DMS79 (cell line): ENCODE measurements around the gene NME7.
"Not testable (repeated sequence)": the region's sequence is repeated elsewhere in the genome, so short reads cannot be mapped to it uniquely, and the experiment has no call there.

ENCODE experiments used
- DNase-seq: peaks from one replicate; lab custom pipeline; 2025; lab: John Stamatoyannopoulos, UW

NME7 gene

DNA sequence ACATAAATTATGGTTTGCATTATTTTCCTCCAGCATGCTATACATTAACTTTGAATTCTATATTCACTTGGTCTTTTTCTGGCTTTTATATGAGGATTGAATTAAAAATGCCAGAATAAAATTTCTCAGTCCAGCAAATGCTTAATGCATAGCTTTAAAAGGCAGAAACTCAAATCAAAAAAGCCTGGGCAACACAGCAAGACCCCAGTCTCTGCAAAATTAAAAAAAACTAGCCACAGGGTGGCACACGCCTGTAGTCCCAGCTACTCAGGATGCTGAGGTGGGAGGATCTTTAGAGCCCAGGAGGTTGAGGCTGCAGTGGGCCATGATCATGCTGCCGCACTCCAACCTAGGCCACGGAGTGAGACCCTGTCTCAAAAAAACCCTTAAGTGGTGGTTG lies 241.3 kb downstream of the NME7 start:
- DNase-seq = no peak

DNA sequence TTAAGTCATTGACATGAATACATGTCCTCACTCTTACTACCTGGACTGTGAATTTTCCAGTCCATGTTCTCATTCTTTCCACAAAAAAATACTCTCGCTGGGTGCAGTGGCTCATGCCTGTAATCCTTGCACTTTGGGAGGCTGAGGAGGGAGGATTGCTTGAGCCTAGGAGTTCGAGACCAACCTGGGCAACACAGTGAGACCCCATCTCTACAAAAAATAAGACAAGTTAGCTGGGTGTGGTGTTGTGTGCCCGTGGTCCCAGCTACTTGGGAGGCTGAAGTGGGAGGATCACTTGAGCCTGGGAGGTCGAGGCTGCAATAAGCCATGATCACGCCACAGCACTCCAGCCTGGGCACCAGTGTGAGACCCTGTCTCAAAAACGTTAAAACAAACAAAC lies 242.0 kb downstream of the NME7 start:
- not testable (repeated sequence) for DNase-seq

DNA sequence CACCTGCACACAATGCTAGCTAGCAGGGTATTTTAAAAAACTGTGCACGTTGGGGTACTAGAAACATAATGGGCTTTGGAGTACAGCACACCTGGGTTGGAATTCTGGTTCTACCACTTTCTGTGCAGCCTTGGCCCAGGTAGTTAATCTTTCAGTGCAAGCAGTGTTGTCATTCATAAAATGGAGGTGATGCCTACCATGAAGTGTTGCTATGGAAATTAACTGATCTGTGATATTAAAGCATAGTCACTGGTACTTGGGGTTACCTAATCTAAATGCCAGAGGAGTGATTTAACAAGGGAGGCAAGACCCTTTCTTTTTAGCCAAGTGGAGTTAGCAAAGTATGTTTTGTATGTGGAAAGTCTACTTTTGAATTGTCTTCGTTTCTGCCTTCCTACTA lies 243.1 kb downstream of the NME7 start:
- DNase-seq = peak; percentile 29

DNA sequence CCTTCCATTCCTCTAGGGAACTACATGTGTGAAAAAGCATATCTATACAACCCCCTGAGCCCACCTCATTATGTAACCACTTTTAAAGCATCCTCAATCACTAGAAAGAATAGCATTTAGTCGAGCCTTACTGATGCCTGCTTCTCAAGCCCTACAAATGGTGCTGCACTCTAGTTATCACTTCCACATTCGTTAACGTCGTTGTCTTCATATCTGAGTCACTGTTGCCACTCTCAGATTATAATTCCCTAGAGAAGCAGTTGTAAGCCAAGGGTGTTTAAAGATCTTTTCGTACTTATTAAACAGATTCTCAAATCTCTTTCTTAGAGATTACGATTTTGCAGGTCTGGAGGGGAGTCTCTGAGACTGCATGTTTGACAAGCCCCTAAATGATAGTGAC lies 244.6 kb downstream of the NME7 start:
- no peak for DNase-seq

DNA sequence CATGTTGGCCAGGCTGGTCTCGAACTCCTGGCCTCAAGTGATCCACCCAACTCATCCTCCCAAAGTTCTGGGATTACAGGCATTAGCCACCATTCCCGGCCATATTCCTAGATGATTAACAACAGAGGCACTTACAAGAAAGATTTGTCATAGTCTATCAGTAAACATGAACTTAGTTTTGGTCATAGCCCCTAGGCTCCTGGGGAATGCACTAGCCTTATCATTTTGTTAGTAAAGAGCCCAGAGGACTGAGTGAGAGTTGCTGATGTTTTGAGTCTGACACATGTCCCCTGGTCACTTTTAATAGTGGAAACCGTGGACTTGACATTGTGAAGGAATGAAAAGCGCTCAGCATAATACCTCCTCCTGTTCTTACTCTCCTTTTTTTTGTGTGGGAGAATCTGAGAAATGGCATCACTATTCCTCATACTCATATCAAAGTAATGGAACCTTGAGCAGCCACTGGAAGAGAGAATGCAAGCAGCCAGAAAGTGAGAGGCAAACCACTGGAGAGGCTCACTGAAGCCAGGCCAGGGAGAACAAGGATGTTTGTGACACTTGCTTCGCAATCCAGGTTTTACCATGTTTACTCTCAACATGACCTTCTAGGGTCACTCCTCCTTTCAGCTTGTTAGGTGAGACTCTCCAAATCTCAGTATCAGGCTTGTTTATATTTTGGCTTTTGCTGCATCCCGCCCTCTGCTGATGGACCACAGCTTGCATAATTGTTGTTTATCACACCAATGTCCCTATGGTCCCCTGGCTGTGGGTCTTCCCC lies 246.3 kb downstream of the NME7 start:
- no peak for DNase-seq

DNA sequence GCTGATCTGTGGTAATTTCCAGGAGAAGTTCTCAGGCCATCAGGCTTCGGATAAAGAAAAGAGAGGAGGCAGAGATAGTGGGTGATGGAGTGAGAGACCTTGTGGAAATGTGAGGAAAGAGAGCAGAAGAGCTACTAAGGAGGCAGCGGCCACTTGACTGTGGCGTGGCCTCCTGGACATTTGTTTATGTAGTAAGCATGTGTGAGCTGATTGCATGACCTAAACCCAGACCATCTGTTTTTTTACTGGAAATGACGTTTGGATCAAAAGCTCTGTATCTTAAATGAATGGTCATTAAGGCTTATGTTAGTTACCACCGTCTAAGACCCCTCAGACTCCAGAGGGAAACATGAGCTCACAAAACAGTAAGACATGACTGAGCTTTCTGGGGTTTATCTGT lies 247.5 kb downstream of the NME7 start:
- DNase-seq = no peak

DNA sequence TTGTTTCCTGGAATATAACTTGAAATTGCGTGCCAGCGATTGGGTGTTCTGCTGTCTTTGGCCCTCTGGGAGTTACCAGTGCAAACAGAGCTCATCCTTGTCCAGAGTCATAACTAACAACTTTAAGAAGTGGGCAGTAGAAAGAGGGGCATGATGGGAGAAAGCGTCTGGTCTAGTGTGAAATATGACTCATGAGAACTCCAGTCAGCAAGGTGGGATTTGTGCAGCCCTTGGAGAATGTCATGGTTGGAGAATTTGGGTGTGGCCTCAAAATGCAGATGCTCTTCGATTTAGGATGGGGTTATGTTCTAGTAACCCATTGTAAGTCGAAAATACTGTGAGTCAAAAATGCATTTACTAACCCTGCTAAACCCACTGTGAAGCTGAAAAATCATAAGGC lies 248.2 kb downstream of the NME7 start:
- no peak for DNase-seq

DNA sequence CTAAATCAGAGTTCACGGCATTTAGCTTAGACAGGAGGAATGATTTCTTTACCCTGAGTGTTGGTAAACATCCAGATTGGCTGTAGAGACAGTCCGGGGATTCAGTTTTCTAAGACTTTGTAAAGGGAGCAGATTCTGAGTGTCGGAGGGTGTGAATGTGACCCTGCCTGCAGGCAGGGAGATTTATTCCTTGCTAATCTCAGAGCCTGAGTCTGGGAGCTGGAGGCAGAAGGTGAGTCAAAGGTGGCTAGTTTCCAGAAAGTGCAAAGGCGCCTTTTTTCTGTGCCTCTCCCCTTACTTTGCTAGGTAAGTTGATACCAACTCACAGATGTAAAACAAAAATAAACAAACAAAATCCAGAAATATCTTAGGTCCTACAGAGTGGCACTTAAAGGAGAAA lies 249.4 kb downstream of the NME7 start:
- DNase-seq = no peak

DNA sequence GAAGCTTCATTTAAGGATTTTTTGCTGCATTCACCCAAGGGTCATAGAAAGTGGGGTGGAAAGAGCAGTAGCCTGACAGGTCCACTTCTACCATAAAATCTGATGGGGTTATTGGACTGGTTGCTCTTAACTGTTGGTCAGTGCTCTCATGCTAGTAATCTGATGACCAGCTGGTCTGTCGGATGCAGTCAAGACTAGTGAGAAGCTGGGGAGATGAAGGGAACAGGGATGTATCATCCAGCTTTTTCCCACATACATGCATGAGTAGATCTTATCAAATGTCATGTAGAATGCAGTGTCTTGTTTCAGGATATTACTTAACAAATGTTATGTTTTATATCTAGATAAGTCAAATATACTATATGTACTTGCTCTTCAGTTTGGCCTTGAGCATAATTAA lies 250.0 kb downstream of the NME7 start:
- no peak for DNase-seq

DNA sequence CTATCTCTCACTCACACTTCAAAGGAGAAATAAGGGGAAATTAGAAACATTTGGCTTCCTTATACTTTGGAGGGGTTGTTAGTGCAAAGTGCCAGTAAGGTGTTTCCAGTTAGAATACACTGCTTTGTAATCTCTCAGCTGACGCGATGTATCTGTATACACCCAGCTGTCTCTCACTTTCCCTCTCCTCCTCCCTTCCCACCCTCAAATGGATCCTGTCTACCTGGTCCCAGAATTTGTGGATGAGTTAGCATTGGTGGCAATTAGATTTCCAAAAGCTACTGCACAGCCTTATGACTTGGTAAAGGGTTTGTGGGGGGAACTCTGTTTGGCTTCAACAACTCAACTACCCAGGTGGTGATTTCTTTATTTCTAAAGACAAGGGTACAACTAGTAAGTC lies 250.6 kb downstream of the NME7 start:
- DNase-seq = no peak

DNA sequence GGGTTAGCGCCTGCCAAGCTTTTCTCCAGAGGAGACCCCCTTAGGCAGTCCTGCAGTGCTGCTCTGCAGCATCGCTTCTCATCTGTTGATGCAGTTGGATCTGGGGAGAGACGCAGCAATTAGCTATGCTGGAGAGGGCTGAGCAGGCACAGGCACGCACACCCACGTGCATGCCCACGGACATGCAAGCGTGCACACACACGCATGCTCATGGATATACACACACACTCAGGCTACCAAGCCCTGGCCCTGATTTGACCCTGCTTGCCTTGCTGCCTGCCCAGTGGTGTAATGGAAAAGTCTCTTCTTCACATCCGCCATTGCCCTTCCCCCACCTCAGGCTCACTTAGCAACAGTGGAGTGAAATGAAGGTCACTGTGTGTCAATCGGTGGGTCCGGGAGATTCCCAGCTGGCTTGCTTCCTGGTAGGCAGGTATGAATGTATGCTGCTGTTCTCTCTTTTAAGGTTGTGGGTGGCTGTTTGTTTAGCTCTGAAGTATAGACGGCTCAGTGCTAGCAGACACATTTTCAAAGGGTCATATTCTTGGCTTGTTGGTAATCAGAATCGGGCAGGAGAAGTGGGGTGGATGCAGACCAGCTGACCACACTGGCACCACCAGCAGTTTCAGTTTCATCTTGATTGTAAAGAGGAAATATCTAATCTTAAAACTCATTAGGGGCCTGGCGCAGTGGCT lies 251.6 kb downstream of the NME7 start:
- no peak for DNase-seq

DNA sequence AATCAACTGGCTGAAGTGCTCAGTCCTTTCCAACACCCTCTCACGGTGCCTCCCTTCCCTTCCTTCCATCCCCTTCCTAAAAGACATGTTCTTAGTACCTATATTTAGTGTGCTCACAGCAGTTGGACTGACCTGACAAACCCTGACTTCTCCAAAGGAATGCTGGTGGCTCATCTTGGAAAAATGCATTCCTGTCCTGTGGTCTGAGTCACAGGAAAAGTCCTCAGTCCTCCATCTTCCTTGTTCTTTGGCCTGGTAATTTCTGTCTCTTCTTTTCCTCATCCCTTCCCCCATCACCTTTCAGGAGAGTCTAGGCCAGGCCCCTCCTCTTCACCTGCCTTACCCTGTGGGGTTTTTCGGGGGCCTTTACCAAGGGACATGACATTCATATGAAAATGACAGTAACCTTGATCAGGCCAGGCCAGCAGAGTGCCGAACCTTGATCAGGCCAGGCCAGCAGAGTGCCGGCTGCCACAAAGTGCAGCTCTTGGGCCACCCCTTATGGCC lies 253.9 kb downstream of the NME7 start:
- DNase-seq = no peak

DNA sequence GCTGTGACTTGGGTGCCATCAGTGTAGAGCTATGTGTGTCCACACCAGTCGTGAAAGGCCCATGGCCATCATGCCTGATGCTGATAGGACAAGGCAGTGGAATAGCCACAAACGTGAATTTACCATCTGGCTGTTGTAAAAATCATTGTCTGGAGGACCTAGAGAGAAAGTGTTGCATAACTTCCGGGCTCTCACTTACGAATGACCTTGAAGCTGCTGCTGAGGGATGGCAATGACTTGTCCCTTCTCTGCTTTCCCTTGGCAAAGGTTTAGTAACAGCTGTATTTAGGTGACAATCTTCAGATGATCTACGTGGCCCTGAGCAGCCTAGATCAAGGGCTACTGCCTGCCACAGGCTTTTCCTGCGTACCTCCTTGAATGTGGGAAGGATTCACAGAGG lies 255.4 kb downstream of the NME7 start:
- DNase-seq = no peak

DNA sequence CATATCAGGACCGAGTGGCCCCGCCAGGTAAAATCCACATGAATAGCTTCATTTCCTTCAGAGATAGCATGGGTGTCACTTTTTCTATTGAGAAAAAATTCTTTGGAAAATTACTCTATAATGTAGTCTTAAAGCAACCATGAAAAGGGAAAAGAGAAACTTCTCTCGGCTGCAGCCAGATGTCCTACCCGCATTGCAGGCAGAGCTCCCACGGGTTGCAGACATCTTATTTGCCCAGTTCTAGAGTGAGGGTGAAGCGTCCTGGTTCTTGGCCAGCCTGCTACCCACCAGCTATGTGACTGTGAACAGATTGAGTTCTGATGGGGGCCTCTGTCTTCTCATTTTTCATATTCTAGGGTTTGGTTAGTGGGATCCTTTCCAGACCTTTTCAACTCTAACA lies 256.1 kb downstream of the NME7 start:
- DNase-seq = no peak

DNA sequence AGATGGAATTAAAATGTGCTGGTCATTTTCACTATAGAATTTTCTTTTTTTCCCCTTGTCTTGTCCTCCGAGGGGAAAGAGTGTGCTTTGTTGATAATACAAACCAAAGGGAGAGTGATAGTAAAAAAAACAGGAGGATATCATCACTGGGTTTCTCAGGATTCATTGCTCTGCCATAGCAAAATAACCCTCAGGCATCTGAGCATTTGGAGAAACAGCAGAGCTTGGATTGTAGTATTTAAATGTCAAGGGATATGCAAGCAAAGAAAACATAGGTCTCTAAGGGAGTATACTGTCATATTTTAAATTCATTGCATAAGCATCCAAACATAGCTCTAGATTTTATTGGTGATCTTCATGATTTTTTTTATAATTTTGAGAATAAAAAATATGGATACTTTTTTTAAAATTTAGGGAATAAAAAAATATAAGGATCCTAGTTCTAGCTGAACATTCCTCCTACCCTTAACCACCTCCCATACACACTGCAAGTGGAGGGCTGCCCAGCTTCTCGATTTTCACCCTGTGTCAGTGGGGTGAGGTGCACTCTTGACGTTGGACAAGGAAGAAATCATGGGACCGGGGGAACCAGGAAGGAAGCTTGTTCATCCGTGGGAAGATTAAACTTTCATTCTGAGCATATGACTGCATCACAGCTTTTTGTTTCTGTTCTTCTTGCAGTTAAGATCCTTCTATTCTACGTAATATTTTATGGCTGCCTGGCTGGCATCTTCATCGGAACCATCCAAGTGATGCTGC lies 256.7 kb downstream of the NME7 start:
- no peak for DNase-seq

DNA sequence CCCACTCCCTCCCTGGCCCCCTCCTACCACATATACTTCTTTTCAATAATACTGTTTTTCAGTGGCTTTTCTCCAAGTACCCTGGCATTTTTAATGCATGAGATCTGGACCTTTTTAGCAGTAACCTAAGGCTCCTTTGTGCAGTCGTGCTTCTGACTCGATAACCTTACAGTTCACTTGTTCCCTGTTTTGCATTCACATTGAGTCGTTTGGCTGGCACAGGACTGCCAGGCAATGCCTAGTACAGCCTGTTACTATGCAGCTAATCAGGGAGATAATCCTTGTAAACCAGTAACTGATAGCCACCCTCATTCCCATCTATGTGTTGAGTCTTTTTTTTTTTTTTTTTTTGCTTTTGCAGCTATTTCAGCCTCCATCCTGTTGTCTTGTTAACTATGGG lies 257.4 kb downstream of the NME7 start:
- no peak for DNase-seq

DNA sequence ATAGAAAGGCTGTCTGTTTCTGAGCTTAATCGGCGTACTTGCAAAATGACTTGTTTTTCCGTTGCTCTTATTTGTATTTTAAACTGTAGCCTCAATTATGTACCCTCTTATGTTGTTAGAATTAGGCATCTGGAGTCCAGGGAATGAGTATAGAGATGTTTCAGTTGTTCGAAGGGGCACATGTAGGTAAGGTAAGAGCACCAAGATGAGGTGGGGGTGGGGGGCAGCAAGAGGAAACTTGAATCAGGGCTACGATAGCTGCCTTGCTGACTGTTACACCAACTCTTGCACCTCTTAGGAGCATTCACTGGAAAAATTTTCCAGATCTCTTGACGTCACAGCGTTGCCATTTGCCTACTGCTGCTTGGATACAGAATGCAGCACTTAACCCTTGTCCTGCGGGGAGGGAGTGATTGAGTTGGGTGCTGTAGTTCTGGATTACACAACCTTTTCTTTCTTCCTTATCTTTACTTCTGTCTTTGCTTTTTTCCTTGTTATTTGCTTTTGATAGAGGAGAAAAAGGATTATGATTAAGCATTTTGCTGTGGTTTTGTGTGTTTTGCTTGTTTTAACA lies 257.9 kb downstream of the NME7 start:
- peak; percentile 32 for DNase-seq

DNA sequence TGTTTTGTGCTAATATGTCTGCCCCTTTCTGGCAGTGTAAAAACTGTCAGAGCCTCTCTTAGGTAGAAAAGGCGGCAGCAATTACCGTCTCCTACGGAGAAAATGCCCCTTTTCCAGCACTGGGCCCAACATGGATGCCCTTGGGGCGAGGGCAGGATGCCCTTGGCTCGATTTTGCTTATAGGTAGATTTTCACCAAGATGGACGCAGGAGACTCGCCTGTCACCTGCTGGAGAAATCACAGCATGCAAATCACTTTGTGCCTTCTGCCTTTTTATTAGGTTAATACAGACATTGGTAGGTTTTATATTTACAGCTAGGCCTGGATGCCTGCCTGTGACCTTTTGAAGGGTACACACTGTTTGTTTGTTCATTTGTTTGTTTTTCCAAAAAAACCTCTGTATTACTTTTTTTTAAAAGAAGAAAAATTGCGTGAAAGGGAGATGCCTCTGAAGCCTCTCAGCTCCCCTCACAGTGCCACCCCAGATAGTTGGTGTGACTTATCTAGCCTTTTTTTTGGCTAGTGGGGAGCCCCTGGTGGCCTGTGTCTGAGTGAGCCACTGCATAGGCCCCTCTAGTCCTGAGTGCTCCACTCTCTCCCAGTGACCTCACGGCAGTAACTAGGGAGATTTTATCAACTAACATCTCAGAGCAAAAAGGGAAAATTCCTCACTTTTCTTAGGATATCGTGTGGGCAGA lies 258.6 kb downstream of the NME7 start:
- peak; percentile 22 for DNase-seq

DNA sequence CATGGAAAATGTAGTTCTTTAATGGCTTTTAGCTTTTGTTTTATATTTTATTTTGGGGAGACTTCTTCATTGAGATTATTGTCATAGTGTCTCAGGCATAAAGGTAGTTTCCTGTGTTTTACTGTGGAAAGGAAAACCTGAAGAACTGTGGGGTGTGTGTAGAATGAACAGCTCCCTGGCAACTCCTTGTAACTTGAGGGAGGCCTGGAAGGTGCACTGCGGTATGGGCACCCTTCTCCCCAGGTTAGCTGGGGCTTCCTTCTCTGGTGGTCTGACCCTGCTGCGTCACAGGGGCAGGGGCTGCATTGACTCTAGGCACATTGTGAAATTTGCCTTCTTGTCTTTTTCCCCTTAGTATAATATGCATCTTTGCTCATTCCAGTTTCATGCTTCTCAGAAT lies 259.4 kb downstream of the NME7 start:
- DNase-seq = peak; percentile 7

DNA sequence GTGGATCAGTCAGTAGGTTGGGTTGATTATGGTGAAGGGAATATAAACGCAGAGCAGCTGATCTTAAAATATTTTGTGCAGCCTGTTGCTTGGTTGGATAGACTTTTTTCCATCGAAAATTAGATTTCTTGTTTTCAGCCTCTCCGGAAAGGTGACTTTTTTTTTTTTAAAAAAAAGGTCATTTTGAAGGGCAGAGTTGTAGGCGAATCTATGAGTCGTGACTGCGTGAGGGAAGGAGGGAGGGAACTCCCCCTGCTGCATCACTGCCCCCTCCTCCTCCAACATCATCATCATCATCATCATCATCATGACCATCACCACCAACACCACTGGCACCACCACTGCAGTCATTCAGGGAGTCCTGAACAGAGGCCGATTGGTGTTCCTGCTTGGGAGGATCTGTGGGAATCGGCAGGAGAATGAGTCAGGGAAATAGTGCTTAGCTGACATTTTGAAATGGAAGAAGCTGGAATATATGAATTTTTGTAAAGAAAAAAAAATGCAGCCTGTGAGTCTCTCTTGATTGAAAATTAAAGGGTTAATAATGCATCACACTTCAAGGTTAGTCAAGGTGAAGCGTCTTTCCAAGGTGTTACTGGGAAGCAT lies 259.9 kb downstream of the NME7 start:
- DNase-seq = no peak

DNA sequence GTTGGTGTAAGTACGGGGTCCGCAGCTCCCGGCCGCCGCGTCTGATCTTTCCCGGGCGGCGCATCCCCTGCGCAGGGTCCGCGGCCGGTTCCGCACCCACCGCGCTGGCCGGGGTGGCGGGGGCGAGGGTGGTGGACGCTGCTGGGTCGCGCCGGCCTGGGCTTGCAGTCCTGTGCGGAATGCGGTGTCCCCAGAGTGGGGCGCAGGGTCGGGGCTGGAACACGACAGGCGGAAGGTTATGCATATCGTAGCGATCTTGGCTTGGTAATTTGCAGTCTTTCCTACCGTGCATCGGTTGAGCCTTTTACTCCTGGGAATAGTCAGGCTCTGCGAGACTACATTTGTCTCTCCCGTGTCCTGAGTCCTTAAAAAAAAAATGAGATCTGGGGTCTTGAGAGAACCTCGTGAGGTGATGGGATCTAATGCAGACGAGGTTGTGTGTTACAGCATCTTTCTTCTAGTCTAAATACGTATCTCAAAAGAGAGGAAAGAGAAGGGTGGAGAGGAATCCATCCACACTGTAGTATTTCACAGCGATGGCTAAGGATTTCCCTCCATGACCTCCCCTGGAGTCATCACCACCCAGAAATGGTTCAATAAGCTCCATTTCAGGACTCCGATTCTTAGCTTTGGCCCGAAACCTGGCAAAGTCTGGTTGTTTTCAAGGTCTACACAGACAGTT lies 260.5 kb downstream of the NME7 start:
- DNase-seq = peak; percentile 13
